GM18511 (cell line): ENCODE data around the gene MMP28.
A peak's percentile ranks its signal among the peaks of the same experiment; 100 is the strongest.

ENCODE experiments used
- ATAC-seq: cut with Tn5 transposase; IDR thresholded peaks from one replicate; pipeline ENCODE4 v1.9.1; 2021; ENCODE audit warnings: mild to moderate bottlenecking, moderate library complexity; ENCODE audit not compliant: unreplicated experiment

The MMP28 gene

GRCh38 chr17:35795007-35795870 lies at the start of gene MMP28:
Gene MMP28 (minus strand): TSS chr17:35795641. CDS start chr17:35795377, 264 bp downstream.
- no peak for ATAC-seq

DNA sequence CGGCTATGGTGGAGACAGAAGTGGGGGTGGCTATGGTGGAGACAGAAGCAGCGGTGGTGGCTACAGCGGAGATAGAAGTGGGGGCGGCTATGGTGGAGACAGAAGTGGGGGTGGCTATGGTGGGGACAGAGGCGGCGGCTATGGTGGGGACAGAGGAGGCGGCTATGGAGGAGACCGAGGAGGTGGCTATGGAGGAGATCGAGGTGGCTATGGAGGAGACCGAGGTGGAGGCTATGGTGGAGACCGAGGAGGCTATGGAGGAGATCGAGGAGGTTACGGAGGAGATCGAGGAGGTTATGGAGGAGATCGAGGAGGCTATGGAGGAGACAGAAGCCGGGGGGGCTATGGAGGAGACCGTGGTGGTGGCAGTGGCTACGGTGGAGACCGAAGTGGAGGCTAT lies 49.1 kb upstream of the MMP28 start:
- no peak for ATAC-seq

- no peak for ATAC-seq
Measured at GRCh38 chr17:35843698-35844097, 48.3 kb upstream of the MMP28 start.

GRCh38 chr17:35842239-35842638 lies 46.8 kb upstream of the MMP28 start:
- no peak for ATAC-seq

DNA sequence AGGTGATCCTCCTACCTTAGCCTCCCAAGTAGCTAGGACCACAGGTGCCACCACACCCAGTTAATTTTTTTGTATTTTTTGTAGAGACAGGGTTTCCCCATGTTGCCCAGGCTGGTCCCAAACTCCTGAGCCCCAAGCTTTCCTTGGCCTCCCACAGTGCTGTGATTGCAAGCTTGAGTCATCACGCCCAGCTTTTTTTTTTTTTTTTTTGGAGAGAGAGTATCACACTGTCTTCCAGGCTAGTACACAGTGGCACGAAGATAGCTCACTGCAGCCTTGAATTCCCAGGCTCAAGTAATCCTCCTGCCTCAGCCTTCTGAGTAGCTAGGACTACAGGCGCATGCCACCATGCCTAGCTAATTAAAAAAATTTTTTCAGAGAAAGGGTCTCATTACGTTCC lies 46.1 kb upstream of the MMP28 start:
- ATAC-seq: no peak

GRCh38 chr17:35841101-35841500 lies 45.7 kb upstream of the MMP28 start:
- no peak for ATAC-seq

GRCh38 chr17:35825206-35825605 lies 29.8 kb upstream of the MMP28 start:
- no peak for ATAC-seq

- no peak for ATAC-seq
Measured at GRCh38 chr17:35821308-35821707, 25.9 kb upstream of the MMP28 start.

DNA sequence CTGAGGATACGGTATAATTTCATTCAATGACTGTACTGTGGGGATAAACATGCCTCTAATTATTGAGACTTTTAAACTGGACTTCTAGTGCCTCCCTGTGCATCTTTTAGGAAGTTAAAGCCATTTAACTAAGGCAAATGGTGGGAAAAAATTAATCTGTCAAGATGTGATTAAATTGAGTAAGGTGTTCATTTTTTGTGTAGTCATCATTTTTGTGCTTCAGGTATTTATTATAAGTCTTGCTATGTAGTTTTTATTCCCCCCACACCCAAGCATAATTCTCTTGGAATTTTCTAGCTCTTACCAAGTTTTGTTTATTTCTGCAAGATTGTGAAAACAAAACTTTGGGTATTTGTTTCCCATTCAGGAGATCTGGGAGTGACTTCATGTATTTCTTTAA lies 24.0 kb upstream of the MMP28 start:
- ATAC-seq: no peak

DNA sequence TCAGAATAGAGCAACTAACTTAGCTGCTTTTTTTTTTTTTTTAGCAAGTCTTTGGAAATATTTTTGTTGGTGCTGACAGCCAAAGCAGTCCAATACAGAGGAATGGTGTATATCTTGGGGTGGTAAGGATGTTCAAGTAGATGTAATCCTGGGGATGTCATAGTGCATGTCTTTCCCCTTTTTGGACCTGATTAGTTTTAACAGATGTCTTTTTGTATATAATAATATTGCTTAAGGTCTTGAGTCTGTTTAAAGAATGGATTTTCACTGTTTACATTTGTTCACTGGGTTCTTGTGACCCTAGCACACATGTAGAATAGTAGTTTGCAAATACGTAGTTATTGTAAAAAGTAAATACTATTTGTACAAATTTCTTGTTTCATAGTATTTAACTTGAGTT lies 21.8 kb upstream of the MMP28 start:
- ATAC-seq: no peak

GRCh38 chr17:35816723-35817122 lies 21.3 kb upstream of the MMP28 start:
- no peak for ATAC-seq

DNA sequence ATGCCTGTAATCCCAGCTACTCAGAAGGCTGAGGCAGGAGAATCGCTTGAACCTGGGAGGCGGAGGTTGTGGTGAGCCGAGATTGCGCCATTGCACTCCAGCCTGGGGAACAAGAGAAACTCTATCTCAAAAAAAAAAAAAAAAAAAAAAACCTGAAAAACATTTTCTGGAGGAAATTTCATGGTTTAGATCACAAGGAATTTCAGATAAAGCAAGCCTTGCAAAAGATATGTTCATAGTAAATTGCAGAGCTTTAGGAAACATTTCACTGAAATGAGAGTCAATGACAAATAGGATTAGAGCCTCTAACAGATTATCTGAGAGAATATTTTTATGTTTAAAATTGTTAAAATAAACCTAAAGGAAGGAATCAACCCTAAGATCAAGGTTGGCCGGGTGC lies 17.0 kb upstream of the MMP28 start:
- ATAC-seq: no peak

DNA sequence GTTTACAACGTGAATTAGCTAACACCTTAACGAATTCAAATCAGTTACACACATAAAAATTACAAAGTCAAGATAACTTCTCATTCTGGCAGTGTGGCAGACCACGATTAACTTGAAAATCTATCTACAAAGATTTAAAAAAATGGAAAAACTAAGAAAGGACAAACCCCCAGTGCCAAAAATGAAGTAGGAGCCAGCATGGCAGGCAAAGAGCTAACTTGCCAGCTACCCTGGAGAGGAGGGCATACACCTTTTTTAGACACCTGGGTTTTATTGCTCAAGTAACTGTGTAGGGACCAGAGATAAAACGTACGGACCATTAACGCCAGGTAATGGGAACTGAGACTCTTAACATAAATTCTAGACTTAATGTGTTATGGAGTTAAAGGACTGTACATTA lies 16.3 kb upstream of the MMP28 start:
- ATAC-seq: no peak

- ATAC-seq: no peak
Measured at GRCh38 chr17:35809855-35810461, 14.5 kb upstream of the MMP28 start.

- peak; percentile 94 for ATAC-seq
Measured at GRCh38 chr17:35808962-35809854, 13.8 kb upstream of the MMP28 start, which contains the start of gene TAF15. Gene TAF15 (plus strand): TSS chr17:35809484. CDS start chr17:35809570, 86 bp downstream.

DNA sequence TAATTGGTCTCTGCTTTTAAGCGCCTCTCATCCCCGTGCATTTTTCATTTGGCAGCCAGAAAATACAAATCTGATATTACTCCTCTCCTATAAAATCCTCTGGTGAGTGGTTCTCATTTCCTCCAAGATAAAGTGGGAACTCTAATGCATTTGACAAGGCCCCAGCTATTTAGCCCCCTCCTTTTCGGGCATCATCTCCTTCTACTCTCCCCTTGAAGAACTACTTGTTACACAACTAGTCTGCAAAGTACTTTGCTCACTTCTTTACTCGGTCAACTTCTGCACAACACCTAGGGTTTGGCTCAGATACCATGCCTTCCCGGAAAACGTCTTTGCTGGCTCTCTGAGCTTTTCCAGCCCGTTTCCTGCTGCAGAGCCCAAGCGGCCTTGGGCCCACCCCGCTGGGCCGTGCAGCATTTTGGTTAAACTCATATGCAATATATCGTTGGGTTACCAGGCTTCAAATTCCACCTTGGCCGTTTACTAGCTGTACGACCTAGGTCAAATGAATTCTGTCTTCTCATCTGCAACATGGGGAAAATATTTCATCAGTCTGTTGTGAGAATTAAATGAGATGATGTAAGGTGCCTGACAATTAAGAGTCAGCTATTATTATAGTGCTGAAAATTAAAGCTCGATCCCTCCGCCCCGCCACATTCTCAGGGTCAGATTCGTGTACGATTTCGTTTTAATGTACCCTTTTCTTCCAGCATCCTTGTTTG lies 13.0 kb upstream of the MMP28 start:
- ATAC-seq: no peak

DNA sequence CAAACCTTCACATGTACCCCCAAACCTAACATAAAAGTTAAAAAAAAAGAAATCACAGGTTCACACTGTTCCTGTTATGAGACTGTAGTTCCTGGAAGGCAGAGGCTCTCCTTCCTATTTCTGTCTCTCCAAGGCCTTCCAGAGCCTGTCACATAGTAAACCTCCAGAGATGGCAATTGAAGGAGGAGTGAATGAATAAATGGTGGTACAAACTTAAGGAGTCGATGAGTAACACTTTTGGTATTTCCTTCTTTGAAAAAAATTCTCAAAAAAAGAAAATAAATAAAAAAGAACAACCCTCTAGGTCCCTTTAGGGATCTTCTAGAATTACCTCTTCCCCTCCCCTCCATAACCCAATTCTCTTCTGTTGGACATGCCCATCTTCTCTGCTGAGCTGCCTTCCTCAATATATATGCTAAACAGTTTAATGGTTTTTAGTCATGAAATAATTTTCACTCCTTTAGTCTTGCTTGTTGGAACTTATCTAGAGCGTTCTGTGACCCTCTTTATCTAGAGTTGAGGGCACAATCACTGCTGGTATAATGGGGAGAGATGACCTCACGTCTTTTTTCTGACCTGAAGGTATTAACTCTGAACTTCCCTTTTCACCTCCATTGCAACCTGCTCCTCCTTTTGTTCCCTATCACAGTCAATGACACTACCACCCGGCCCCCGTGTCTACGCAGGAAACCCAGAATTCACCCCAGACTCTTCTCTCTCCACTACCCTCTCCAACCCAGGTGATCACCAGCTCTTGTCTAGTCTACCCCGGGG lies 12.1 kb upstream of the MMP28 start:
- no peak for ATAC-seq

DNA sequence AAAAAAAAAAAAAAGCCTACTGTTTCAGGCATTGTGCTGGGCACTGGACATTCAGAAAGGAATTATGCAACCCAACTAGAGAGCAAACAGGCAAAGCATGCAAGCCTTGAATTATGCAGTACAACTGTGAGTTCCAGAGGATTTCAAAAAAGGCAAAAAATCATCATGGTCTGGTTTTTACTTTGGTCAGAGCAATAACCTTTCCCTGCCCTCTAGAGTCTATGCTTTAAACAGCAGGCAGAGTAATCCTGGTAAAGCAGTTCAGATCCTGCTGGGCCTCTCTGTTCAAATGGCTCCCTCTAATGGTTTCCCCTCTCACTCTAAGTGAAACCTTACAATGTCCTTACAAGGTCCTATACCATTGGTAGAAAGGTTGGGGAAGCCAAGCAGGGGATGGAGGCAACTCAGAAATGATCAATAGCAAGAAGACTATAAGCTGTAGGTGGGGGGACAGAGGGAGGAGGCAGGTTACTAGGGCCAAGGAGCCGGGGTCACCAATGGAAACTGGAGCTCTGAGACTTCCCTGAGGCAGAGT lies 9.3 kb upstream of the MMP28 start:
- ATAC-seq: no peak

GRCh38 chr17:35801583-35802224 lies 6.3 kb upstream of the MMP28 start:
- no peak for ATAC-seq
